MV-4-11 (cell line): Measurements from ENCODE around the gene ZFPM1.
A peak's percentile ranks its signal among the peaks of the same experiment; 100 is the strongest.
"Not testable (repeated sequence)": the region's sequence is repeated elsewhere in the genome, so short reads cannot be mapped to it uniquely, and the experiment has no call there.

Source experiments
- DNase-seq: peaks from one replicate; lab custom pipeline; 2025; lab: John Stamatoyannopoulos, UW

Gene ZFPM1

DNA sequence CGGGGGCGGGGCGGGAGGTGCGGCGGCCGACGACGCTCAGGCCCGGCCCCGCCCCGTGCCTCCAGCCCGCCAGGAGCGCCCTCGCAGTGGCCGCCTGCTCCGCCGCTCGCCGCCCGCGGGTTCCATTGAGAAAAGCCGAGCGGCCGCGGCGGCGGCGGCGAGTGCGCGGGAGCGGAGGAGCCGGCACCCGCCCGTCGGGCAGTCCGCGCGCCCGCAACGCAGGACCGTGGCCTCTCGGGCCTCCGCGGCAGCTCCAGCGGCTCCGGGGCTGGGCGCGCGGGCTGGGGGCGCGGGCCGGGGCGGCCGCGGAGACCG is at the start of gene ZFPM1:
Gene ZFPM1 (plus strand): TSS at position 64 of the 315 bp plus-strand sequence. CDS start 359 bp downstream, outside the sequence.
- DNase-seq: no peak

- DNase-seq: no peak
Measured at GRCh38 chr16:88403794-88404581, 49.1 kb upstream of the ZFPM1 start.

GRCh38 chr16:88404769-88405168 is 48.3 kb upstream of the ZFPM1 start:
- DNase-seq: no peak

- DNase-seq: no peak
Measured at GRCh38 chr16:88405216-88406060, 47.6 kb upstream of the ZFPM1 start.

DNA sequence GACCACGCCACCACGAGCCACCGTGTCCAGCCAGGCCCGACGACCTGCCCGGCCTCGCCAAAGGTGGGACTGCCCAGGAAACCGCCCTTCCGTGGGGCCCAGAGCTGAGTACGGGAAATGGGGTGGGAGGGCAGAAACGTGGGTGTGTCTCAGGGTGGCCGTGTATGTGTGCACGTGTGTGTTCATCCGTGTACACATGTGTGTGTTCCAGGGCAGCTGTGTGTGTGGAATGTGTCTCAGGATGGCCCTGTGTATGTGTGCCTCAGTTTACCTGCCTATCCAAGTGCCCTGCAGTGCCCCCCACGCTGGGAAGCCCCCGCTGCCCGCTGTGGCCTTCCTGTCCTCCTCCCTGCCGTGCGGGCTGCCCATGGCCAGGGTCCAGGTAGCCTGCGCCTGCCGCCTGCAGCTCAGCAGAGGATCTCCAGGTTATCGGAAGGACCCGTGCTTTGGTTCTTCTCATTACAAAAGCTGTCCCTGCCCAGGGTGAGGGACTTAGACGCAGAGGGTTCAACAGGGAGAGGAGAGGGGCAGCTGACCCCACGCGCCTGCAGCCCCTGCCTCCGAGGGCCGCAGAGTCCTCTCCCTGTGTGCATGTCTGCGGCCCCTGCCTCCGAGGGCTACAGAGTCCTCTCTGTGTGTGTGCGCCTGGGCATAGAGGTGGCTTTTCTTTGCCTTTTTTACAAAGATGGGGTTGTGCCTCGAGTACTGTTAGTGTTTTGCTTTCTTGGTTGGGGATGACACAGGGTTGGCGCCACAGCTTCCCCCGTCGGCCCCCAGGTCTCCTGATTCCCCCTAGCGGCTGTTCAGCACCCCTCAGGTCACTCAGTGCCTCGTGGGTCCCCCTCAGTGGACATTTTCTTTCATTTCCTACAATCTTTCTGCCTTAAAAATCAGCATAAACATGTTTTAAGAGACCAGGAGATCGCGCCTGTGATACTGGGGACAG is 46.7 kb upstream of the ZFPM1 start:
- DNase-seq: no peak

DNA sequence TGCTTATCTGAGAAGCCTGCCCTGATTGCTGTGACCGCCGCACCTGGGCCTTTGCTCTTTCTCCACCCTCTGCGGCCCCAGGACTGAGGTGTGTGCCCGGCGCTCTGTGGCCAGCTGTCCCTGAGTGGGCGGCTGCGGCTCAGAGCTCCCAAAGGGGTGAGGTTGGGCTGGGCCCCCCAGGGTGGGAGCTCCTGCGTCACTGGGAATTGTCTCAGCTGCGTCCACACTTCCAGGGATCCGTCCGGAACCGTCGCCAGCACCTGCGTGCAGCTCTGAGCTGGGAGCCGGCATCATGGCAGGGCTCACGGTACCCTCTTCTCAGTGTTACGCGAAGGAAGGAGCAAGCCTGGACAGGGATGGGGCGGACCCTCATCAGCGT is 46.0 kb upstream of the ZFPM1 start:
- DNase-seq: no peak

- DNase-seq: peak; percentile 95
Measured at GRCh38 chr16:88407807-88408206, 45.3 kb upstream of the ZFPM1 start.

GRCh38 chr16:88408561-88409142 is 44.4 kb upstream of the ZFPM1 start:
- DNase-seq: no peak

DNA sequence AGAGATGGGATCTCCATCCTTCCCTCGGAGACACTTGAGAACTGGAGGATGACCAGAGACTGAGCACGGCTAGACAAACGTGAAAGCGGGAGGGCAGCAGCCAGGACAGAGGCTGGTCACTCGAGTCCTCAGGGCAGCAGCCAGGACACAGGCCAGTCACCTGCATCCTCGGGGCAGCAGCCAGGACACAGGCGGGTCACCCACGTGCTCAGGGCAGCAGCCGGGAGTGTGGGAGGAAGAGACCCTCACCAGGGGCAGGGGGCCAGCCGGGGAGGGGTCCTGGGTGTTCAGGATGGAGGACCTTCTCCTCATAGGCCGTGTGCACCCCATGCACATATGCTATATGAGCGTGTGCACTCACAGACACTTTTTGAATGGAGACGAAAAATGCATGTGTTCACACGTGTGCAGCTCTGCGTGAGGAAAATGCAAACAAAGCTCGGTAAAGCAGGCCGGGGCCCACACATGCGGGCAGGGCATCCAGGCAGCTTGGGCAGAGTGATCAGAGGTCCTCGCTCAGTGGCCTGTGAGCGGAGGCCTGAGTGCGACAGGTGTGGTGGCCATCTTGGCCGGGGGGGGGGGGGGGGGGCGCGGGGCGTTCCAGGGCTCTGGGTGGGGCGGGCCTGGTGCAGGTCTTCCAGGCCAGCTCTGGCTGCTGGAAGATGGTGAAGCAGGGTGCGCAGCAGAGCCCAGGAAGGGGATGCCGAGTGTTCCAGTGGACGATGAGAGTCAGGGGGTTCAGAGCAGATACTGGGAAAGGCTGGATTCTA is 43.6 kb upstream of the ZFPM1 start:
- no peak for DNase-seq

DNA sequence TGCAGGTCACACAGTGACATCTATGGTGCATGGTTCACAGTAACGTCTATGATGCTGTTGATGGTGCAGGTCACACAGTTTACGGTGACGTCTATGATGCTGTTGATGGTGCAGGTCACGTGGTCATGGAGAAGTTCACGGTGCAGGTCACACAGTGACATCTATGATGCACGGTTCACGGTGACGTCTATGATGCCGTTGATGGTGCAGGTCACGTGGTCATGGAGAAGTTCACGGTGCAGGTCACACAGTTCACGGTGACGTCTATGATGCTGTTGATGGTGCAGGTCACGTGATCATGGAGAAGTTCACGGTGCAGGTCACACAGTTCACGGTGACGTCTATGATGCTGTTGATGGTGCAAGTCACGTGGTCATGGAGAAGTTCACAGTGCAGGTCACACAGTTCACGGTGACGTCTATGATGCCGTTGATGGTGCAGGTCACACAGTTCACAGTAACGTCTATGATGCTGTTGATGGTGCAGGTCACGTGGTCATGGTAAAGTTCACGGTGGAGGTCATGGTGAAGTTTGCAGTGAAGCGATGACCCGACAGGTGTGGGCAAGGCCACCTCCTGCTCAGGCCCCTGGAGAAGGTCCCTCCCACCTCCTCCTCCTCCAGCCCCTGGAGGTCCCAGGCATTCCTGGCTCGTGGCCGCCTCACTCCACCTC is 42.6 kb upstream of the ZFPM1 start:
- DNase-seq: not testable (repeated sequence)

- no peak for DNase-seq
Measured at GRCh38 chr16:88411951-88412576, 41.0 kb upstream of the ZFPM1 start.

- DNase-seq: no peak
Measured at GRCh38 chr16:88412766-88413165, 40.3 kb upstream of the ZFPM1 start.

DNA sequence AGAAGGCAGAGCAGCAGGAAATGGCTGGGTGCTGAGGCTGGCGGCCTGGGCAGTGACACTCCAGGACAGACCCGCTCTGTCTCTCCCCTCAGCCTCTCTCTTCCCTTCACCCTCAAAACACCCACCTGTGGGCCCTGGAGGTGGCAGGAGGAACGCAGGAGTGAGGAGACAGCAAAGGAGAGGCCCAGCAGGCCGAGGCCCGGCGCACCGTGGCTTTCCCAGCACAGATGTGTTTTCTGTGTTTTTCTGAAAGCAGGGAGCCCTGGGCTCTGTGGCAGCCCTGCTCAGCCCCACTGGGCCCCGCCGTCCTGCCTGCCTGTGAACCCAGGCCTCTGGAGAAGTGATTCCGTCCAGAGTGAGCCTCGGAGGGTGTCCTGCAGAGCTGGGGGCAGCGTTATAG is 39.8 kb upstream of the ZFPM1 start:
- no peak for DNase-seq

DNA sequence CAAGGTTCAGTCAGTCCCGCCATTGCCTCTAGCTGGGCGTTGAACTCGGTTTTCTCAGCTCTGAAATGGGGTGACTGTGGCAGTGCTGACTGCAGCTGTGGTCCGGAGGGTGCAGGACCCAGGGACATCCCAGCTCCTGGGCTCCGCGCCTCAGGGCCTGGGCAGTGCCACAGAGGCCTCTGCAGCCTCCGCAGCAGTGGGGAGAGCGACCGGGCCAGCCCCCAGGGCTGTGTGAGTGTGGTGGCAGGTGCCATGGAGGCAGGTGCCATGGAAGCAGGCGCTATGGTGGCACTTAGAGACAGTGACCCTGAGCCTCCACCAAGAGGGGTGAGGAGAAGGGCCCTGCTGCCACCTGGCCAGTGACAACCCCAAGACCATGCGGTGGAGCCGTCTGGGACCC is 39.4 kb upstream of the ZFPM1 start:
- DNase-seq: no peak

DNA sequence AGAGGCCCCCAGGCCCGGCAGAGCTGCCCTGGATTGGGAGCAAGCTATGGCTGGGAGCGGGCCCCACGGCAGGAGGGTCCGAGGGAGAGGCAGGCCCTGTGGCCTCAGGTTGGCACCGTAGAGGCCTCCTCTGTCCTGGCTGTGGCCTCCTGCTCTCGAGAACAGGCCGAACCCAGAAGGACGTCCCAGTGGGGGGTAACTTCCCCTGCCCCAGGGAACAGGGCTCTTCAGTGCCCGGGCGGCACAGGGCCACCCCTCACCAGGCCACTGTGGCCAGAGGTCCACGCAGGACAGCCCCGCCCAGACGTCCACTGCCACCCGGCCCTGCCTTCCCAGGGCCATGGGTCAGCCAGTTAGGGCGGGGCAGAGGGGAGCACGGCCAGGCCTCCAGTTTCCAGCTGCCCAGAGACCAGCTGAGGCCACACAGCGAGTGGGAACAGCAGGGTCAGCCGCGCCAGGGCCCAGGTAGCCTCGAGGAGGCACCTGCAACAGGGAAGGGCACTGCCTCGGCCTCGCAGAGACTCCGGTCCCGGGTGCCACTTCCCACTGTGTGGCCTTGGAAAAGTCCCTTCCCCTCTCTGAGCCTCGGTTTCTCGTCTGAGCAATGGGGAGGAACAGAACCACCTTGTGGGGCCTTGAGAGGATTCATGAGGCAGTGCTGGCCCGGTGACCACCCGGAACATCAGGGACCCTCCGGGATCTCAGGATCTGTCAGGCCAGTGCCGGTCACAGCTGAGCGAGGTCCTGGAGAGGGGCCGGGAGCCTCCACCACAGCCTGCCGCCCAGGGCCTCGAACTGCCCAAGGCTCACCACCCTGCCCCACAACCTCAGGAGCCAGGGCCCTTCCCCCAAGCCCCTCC is 38.3 kb upstream of the ZFPM1 start:
- no peak for DNase-seq

DNA sequence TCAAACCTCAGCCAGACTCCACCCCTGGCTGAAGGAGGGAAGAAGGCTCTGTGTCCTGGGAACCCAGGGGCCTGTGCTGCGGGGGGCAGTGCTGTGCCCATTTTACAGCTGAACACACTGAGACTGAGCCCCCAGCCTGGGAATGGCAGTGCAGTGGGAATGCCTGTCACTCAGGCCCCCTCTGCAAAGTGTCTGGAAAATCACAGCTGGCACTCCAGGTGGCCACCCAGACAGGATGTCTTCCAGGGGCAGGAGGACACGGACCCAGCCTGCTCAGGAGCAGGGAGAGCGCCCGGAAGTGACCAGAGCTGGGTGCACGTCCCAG is 37.7 kb upstream of the ZFPM1 start:
- DNase-seq: no peak

DNA sequence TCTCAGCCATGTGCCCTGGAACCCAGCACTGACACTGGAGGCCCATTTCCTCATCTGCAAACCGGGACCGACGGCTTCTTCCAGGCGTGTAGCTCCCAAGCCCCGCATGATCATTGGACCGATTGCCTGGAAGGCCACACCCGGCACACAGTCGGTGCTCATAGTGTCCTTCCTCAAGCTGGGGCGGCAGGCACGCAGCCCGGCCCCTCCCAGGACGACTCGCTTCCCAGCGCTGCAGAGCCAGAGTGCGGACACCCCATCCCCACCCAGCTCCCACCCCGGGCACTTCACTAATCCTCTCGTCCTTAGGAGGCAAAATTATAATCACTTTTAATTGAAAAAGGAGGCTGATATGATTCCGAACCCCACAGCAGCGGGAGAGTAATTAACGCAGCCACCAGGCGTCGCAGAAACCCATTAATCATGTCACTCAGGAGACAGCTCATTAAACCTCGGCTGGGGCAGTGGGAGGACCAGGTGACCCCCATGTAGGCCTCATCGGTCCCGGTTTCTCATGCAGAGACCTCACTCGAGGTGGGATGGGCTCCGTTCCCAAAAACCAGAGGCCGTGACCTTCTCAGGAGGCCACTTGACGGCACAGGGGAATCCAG is 37.3 kb upstream of the ZFPM1 start:
- no peak for DNase-seq

DNA sequence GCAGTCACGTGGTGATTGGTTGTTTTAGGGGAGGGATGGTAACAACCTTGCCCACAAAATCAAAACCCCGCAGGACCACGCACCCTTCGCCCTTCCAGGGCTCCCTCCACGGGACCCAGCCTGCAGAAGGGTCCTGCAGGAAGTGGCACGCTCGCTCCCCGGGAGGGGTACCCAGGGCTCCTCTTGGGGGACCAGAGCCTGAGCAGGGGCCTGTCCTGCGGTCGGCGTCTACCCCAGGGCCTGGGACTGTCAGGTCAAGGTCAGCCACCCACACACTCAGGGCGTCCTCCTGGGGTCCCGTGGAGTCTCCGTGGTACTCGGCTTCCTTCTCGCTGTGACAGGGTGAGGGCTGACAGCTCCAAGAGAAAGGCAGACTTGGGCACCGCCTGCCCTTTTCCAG is 36.4 kb upstream of the ZFPM1 start:
- no peak for DNase-seq
